Measurements from ENCODE around the gene STOML3. TPM values are rescaled to one million over a fixed set of nuclear protein-coding genes. Genes with fewer than 3 reads are reported as not detected.
"Not testable (repeated sequence)": the region's sequence is repeated elsewhere in the genome, so short reads cannot be mapped to it uniquely, and the experiment has no call there.

STOML3 gene
- total RNA-seq, 1 donor from 2014 or later, result not detected

DNA sequence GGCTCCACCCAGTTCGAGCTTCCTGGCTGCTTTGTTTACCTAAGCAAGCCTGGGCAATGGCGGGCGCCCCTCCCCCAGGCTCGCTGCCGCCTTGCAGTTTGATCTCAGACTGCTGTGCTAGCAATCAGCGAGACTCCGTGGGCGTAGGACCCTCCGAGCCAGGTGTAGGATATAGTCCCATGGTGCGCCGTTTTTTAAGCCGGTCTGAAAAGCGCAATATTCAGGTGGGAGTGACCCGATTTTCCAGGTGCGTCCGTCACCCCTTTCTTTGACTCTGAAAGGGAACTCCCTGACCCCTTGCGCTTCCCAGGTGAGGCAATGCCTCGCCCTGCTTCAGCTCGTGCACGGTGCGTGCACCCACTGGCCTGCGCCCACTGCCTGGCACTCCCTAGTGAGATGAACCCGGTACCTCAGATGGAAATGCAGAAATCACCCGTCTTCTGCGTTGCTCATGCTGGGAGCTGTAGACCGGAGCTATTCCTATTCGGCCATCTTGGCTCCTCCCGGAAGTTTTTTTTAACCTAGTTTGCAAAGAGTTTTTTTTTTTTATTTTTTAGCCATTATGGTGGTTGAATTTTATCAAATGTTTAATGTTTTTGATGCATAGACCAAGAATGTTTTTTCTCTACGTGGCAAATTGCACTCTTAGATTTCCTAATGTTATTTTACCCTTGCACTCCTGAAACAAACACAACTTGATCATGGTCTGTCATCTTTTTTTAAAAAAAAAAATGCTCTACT lies 15.9 kb upstream of the STOML3 start:
- intact Hi-C loops (cut with DNase I); DNase-seq (ENCODE audit: missing footprints); ATAC-seq: not testable (repeated sequence)

DNA sequence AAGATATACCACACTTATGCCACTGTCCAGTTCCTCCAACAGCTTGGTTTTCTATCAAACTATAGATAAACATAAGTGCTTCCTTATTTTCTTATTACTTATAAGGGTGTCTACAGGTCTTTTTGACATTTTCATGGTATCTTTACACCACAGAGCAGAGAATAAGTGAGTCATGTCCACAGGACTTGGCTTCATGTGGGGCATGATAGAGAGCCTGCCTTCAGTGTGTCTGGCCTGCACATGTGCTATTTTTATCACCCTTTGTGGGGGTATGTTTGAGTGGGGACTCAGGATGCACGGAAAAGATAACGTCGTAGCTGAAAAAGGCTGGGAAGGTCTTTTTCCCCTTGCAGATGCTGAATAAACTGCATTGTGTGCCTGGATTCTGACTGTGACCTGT lies 8.1 kb upstream of the STOML3 start:
- intact Hi-C loops (cut with DNase I), result no loop called here
- no peak for ATAC-seq

GRCh38 chr13:38993381-38993780 lies 2.8 kb upstream of the STOML3 start:
- ATAC-seq, result no peak
- DNase-seq (ENCODE audit: missing footprints), result no peak
- intact Hi-C loops (cut with DNase I), result no loop called here

More for the DNA sequence above, 8.1 kb upstream of the STOML3 start:
- no peak for DNase-seq (ENCODE audit: missing footprints)

DNA sequence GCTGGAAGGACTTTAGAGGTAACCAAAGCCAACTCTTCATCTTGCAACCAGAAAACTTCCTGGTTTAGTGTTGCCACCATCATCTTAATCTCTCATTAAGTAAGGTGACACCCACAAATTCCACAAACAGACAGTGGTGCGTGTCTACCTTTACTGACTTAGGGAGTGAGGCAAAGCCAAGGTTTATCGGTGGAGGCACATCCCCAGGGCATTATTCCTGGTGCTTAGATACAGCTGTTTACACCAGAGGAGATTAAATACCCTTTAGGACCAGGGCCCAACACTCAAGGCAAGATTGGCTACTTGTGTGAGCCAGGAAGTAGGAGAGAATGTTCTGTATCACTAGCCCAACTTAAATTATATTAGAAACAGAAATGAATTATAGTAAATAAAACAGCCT lies 9.5 kb downstream of the STOML3 start:
- ATAC-seq (no peak), DNase-seq (ENCODE audit: missing footprints) (no peak)
- intact Hi-C loops (cut with DNase I), result no loop called here

DNA sequence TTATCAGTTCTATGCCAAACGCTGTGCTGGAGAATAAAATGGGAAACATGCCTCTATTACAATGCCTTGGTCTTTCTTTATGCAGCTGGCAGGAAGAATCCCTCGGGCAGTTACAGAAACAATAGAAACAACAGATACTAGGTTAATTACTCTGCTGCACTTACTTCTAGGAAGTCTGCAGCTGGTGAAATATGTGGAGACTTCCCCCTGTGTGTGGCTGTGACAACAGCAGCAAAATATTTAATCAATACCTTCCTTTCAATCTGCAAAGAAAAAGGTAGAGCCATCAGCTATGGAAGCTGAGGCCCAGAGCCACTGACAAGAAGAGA lies 9.9 kb downstream of the STOML3 start:
- intact Hi-C loops (cut with DNase I), result no loop called here
- DNase-seq (ENCODE audit: missing footprints), result no peak

DNA sequence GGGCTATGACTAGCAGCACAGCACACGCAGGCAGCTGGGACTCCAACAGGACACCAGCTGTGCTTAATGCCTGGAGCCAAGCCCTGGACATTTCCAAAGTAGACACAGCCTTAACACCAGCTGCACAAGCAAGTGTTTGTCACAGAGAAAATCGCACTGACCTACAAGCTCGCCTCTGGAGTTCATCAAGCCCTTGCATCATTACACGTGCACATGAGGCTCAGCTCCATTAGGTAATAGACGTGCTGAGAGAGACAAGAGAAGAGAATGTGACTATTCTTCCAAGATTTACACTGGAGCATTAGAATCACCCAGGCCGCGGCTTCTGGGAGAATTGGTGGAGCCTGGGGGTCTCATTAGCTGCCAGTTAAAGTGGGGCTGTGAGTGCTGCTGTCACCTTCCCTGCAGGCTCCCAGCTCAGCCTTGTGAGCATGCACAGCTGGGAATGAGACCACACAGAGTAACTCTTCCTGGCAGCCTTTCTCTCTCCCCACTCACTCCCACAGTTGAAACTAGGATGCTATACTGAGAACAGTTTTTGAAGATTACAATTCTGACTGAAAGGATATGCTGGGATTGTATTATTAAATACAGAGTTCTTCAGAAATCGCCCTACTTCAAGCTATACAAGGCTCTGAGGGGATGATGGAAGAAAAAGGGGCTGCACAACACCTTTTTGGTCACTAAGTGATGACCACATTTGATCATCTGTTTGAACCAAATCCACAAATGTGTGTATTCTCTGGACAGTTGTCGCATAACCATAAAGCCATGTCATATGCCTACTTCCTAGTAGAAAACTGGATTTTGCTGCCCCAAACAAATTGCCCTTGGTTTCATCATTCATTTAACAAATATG lies 10.5 kb downstream of the STOML3 start:
- ATAC-seq (peak; percentile 97), DNase-seq (ENCODE audit: missing footprints) (peak; percentile 77)

More for the DNA sequence above, 9.9 kb downstream of the STOML3 start:
- no peak for ATAC-seq

GRCh38 chr13:38970380-38971051 lies 20.1 kb downstream of the STOML3 start:
- intact Hi-C loops (cut with DNase I), result no loop called here
- ATAC-seq, result no peak

More for the DNA sequence above, 10.5 kb downstream of the STOML3 start:
- intact Hi-C loops (cut with DNase I), result no loop called here

DNA sequence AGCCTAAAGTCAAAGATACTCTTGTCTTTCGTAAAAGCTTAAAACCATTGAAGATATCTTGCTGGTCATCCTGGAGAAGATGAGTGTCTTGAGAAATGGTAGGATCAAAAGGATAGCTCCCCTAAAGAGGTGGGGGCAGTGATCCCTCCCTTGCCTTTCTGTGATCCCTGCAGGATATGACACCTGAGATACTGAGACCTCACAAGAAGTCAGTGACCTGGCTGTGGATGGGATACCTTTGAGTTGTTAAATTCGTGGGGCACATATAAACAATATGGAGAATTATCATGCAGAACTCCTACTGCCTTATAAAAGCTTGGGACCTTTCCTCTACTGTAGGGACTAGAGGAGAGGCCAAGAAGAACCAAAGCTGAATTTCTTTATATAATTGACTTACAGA lies 21.4 kb downstream of the STOML3 start:
- no peak for DNase-seq (ENCODE audit: missing footprints)
- no peak for ATAC-seq
- intact Hi-C loops (cut with DNase I), result no loop called here

More at GRCh38 chr13:38970380-38971051, 20.1 kb downstream of the STOML3 start:
- DNase-seq (ENCODE audit: missing footprints), result no peak

DNA sequence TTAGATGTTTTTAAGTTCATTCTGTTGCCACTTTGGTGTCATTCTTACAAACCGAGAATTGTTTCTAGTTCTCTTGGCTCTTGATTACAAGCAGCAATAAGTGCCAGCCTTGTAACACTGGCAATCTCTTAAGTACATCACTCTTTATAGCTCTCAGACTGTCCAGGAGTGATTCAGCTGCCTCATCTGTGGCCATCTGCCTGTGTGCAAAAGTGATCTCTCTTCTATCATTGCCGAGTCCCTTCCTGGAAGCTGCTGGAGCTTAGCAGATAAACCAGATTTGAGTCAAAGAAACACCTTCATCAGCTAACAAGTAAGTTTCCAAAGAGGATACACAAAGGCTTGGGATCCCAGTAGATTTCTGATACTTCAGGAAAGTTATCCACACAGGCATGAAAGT lies 23.2 kb downstream of the STOML3 start:
- ATAC-seq (no peak), DNase-seq (ENCODE audit: missing footprints) (no peak)

GRCh38 chr13:38965281-38965680 lies 25.4 kb downstream of the STOML3 start:
- DNase-seq (ENCODE audit: missing footprints) (no peak), ATAC-seq (no peak)
- intact Hi-C loops (cut with DNase I), result no loop called here

More for the DNA sequence above, 23.2 kb downstream of the STOML3 start:
- intact Hi-C loops (cut with DNase I), result no loop called here

DNA sequence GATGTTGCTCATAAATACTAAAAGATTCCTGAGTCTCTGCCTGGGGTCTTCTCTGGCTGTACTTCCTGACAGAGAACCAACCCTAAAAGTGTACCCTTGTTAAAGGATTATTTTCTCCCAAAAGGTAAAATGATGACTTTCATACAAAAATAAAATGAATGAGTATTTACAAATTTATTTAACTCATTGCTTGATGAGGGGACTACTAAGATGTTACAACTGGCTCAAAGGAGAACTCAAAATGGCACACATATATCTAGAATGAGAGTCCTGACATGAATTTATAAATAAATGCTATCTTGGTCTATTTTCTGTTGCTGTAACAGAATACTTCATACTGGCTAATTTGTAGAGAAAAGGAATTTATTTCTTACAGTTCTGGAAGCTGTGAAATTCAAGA lies 30.5 kb downstream of the STOML3 start:
- DNase-seq (ENCODE audit: missing footprints), result no peak
- intact Hi-C loops (cut with DNase I), result no loop called here
- no peak for ATAC-seq

- intact Hi-C loops (cut with DNase I), result no loop called here
- ATAC-seq, result no peak
- no peak for DNase-seq (ENCODE audit: missing footprints)
Observed at GRCh38 chr13:38957794-38958592, 32.6 kb downstream of the STOML3 start.

DNA sequence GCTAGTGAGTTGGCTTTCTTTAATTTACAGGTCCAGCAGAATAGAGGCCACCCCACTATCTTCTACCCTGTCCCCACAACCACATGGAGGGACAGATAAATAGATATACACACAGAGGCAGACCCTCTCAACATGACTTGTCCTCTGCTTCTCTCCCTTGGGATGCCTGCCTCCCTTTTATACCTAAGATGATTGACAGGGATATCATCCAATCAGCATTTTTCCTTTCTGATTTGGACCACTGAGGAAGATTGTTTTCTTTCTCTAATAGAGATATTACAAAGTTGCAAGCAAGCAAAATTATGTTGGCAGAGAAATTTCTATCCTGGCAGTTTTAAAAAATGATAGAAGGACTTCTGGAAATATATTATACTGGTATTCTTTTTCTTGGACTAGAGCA lies 35.8 kb downstream of the STOML3 start:
- DNase-seq (ENCODE audit: missing footprints) (no peak), ATAC-seq (no peak)
- intact Hi-C loops (cut with DNase I), result no loop called here

DNA sequence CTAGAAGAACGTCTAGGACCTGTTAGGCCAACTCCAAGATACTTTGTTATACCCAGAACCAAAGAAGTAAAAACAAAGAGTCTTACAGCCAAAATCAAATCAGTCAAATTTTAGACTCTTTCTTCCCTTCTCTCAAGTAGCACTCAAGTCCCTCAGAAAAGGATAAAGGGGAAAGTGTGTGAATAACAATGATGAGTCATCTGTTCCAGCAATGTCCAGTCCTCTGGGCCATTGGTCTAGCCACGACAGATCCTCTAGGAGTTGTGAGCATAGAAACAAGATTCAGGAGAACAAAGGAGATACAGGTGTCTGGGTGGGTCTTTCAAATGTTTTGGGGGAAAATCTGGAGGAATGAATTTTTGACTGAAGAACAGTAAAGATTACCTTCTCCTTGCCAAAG lies 36.3 kb downstream of the STOML3 start:
- intact Hi-C loops (cut with DNase I), result no loop called here
- no peak for DNase-seq (ENCODE audit: missing footprints)
- ATAC-seq, result no peak

DNA sequence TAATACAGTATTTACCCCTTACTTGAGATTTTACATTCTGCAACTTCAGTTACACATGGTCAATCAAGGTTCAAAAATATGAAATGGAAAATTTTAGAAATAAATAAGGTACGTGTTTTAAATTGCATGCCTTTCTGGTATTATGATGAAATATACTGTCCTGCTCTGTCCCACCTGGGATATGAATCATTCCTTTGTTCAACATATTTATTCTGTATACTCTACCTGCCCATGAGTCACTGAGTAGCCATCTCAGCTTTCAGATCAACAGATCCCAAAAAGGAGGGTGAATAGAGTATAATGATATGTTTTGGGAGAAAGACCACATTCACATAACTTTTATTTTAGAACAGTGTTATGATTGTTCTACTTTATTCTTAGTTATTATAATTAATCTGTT lies 37.8 kb downstream of the STOML3 start:
- intact Hi-C loops (cut with DNase I), result no loop called here
- no peak for ATAC-seq
- DNase-seq (ENCODE audit: missing footprints), result no peak

GRCh38 chr13:38951525-38952313 lies 38.9 kb downstream of the STOML3 start:
- DNase-seq (ENCODE audit: missing footprints) (no peak), ATAC-seq (no peak)
- intact Hi-C loops (cut with DNase I), result no loop called here

GRCh38 chr13:38950987-38951386 lies 39.6 kb downstream of the STOML3 start:
- no peak for DNase-seq (ENCODE audit: missing footprints)
- ATAC-seq, result no peak
- intact Hi-C loops (cut with DNase I), result no loop called here

DNA sequence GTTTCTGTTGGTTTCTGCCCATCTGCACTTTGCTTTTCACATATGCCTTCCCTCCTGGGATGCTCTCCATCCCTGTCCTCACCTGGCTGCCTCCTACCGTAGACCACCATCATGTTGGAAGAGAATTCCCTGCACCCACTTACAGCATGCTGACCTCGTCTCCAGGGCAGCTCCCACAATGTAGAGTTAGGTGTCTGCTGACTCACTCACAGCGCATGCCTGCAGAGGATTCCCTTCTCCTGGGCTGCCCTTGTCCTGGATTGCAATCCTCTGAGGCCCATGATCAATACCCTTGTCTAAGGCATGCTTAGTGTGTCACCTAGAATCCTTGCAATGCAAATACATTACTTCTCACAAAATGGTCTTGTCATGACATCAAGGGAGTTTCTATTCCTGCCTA lies 43.6 kb downstream of the STOML3 start:
- DNase-seq (ENCODE audit: missing footprints), result no peak
- no peak for ATAC-seq
- intact Hi-C loops (cut with DNase I), result no loop called here

Measured in Right ventricle myocardium inferior (tissue), 1 donor.